GM10266 (cell line): ENCODE measurements around the gene CMYA5.

Experiments used
- DNase-seq: peaks from one replicate; pipeline ENCODE4 v3.0.0; 2012; ENCODE audit errors: extremely low spot score
- TF ChIP-seq, protein P1 (sequence below): IDR thresholded peaks from 2 replicates; pipeline ENCODE4 v1.5.1; 2012; ENCODE audit warnings: mild to moderate bottlenecking, low read depth; ENCODE audit not compliant: control insufficient read depth, insufficient read depth; ENCODE audit errors: missing control alignments

Gene CMYA5

DNA sequence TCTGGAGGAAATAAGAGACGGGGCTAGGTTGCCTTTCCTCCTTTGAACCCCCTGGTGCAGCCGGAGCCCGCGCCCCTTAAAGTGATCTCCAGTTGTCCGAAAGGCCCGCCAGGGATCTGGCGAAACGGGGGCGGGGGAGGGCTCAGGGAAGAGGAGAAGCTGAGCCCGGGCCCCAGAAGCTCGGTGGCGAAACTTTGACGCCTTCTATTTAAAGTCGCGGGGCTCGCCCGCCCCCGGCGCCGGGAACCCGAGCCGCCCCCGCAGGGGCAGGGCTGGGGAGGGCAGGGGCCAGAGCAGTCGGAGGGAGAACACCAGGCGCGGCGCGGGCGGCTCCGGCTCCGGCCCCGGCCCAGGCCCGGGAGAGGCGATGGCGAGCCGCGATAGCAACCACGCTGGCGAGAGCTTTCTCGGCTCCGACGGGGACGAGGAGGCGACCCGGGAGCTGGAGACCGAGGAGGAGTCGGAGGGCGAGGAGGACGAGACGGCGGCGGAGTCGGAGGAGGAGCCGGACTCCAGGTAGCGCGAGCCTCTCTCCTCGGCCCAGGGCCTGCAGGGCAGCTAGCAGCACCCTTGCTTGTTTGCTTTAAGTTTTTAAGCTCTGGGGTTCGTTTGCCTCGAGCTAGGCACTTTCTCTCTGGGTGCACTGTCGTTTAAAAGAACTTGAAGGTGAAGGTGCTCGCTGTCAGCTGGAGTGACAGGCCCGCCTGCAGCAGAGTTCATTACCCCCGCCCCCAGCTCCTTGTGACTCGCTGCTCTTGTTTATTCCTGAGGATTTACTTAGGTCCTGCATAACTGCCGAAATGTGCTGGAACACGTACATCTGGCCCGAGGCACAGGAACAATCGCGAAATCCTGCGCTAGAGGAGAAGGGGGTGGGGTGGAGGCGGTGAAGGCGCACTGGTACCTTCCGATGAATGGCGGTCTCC lies at the start of gene CMYA5:
Gene CMYA5, plus strand, starts transcription at position 296 of the 926 bp plus-strand sequence. Its CDS starts 72 bp downstream, at position 368.
- TF ChIP-seq, protein P1, sequence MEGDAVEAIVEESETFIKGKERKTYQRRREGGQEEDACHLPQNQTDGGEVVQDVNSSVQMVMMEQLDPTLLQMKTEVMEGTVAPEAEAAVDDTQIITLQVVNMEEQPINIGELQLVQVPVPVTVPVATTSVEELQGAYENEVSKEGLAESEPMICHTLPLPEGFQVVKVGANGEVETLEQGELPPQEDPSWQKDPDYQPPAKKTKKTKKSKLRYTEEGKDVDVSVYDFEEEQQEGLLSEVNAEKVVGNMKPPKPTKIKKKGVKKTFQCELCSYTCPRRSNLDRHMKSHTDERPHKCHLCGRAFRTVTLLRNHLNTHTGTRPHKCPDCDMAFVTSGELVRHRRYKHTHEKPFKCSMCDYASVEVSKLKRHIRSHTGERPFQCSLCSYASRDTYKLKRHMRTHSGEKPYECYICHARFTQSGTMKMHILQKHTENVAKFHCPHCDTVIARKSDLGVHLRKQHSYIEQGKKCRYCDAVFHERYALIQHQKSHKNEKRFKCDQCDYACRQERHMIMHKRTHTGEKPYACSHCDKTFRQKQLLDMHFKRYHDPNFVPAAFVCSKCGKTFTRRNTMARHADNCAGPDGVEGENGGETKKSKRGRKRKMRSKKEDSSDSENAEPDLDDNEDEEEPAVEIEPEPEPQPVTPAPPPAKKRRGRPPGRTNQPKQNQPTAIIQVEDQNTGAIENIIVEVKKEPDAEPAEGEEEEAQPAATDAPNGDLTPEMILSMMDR: no peak
- DNase-seq: no peak

GRCh38 chr5:79640571-79641055 lies 49.0 kb upstream of the CMYA5 start:
- no peak for DNase-seq
- TF ChIP-seq, protein P1: no peak

- TF ChIP-seq, protein P1: no peak
- no peak for DNase-seq
These were observed 48.2 kb upstream of the CMYA5 start for GRCh38 chr5:79641414-79641813.

DNA sequence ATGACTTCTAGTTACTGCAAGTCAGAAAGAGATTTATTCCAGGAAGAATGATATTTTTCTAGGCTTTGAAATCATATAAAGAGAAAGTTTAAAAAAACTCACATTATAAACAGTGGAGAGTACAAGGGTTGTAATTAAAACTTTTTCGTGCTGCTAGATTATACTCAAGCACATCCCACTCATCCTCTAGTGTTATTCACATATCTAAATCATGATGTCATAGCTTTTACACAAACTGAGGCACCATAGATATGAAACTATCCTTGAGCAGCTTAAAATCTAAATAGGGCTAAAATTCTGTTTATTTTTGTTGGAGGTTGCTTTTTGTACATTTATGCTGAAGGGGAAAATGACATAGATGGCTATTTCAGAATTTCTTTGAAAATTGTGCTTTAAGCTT lies 47.4 kb upstream of the CMYA5 start:
- no peak for DNase-seq
- TF ChIP-seq, protein P1: no peak

DNA sequence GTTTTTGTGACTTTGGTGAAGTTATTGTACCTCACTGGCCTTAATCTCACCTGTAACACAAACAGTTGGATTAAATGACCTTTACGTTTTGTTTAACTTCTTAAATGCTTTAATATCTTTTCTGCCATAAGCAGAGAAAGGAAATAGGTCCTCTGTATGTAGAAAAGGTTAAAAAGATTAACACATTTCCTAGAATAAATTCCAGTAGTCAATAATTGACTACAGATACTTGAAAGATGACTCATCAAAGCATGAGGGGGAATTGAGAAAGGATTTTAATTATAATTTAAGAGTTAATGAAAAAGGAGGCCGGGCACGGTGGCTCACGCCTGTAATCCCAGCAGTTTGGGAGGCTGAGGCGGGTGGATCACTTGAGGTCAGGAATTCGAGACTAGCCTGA lies 35.8 kb upstream of the CMYA5 start:
- TF ChIP-seq, protein P1: no peak
- no peak for DNase-seq

DNA sequence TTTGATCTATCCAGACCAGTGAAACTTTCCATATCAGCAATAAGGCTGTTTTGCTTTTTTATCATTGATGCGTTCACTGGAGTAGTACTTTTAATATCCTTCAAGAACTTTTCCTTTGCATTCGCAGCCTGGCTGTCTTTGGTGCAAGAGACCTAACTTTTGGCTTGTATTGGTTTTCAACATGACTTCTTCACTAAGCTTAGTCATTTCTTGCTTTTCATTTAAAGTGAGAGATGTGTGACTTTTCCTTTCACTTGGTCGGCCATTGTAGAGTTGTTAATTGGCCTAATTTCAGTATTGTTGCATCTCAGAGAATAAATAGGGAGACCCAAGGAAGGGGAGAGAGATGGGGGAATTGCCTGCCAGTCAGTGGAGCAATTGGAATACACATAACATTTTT lies 26.4 kb upstream of the CMYA5 start:
- no peak for DNase-seq
- TF ChIP-seq, protein P1: no peak

DNA sequence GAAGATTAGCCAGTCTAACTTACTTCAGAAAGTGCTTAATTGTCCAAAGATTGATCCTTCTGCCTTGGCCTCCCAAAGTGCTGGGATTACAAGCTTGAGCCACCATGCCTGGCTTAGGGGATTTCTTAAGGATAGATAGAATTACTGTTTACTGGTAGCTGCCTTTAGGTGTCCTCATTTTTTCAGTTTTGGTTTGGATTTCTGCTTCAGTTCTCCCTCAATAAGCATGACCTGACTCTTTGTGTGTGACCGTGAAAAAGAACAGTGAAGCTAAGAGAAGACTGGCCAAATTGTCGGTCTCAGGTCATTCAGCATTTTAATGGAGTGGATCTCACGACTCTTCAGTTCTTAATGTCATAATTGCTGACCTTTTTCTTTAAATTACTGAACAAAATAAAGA lies 22.9 kb upstream of the CMYA5 start:
- no peak for DNase-seq
- TF ChIP-seq, protein P1: no peak
